C4-2B (cell line): ENCODE measurements around the gene S100A16.

Experiments
- H3K27ac ChIP-seq: fragments of 450-650 bp; 2 replicates; pipeline ENCODE4 v1.5.1; 2017
- ZFX ChIP-seq: fragments of 450-650 bp; IDR thresholded peaks from 2 replicates; pipeline ENCODE4 v1.6.1; 2017
- TF ChIP-seq, protein P1 (sequence below): fragments of 450-650 bp; conservative IDR thresholded peaks from 2 replicates; pipeline ENCODE4 v1.5.1; 2017; ENCODE audit warnings: mild to moderate bottlenecking

Gene S100A16

DNA sequence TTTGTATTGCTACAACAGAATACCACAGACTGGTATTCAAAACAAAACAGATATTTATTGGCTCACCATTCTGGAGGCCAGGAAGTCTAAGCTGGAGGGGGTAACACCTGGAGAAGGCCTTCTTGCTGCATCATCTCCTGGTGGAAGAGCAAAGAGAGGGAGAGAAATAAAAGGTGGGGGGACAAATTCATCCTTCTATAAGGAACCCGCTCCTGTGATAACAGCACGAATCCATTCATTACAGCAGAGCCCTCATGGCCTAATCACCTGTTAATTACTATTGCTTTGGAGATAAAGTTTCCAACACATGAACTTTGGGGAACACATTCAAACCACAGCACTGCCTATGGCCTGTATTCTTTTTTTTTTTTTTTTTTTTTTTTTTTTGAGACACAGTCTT is 52.7 kb downstream of the S100A16 start:
- TF ChIP-seq, protein P1, sequence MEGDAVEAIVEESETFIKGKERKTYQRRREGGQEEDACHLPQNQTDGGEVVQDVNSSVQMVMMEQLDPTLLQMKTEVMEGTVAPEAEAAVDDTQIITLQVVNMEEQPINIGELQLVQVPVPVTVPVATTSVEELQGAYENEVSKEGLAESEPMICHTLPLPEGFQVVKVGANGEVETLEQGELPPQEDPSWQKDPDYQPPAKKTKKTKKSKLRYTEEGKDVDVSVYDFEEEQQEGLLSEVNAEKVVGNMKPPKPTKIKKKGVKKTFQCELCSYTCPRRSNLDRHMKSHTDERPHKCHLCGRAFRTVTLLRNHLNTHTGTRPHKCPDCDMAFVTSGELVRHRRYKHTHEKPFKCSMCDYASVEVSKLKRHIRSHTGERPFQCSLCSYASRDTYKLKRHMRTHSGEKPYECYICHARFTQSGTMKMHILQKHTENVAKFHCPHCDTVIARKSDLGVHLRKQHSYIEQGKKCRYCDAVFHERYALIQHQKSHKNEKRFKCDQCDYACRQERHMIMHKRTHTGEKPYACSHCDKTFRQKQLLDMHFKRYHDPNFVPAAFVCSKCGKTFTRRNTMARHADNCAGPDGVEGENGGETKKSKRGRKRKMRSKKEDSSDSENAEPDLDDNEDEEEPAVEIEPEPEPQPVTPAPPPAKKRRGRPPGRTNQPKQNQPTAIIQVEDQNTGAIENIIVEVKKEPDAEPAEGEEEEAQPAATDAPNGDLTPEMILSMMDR: no peak
- TF ChIP-seq ZFX: no peak

GRCh38 chr1:153557877-153558276 is 55.1 kb downstream of the S100A16 start:
- no peak overlapping the region for H3K27ac ChIP-seq
- TF ChIP-seq ZFX: no peak
- TF ChIP-seq, protein P1: no peak

More for the DNA sequence above, 52.7 kb downstream of the S100A16 start:
- H3K27ac ChIP-seq: no peak overlapping the region
